ENCODE measurements around the gene CDKN2B.

The CDKN2B gene

DNA sequence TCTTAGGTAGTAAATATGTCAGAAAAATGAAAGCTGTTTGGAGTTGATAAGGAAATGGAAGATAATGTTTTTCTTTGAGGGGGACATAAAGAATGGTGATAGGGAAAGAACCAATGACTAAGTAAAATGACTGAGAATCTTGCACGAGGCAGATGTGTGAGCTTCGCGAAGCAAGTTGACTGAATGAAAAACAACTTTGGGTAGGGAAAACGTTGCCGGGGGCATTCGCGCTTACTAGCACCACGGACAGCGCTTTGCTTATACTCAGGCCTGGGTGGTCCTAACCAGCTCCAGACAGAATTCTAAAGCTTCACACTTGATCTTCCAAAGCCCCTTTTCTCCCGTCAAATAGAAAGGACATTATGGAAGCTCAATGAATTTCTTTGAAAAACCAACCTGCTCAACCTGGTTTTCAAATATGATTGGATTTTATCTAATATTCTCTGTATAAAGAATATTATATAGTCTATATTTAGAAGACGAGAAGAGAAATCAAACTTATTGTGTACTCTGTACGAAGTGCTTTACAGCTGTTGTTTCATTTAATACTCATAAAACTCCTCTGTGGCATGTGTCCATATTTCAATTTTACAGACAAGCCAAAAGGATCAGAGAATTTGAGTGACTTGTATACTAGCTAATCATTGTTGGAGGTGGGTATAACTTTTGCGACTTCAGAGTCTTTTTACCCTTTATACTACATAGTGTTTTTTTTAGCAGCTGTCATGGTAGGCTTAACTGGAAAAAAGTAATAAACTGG lies 1.9 kb upstream of the CDKN2B start:
- TF ChIP-seq TAF1 (IDR thresholded peaks at IDR 0.05; ENCODE audit: low read depth): no peak
- TF ChIP-seq, protein P1, sequence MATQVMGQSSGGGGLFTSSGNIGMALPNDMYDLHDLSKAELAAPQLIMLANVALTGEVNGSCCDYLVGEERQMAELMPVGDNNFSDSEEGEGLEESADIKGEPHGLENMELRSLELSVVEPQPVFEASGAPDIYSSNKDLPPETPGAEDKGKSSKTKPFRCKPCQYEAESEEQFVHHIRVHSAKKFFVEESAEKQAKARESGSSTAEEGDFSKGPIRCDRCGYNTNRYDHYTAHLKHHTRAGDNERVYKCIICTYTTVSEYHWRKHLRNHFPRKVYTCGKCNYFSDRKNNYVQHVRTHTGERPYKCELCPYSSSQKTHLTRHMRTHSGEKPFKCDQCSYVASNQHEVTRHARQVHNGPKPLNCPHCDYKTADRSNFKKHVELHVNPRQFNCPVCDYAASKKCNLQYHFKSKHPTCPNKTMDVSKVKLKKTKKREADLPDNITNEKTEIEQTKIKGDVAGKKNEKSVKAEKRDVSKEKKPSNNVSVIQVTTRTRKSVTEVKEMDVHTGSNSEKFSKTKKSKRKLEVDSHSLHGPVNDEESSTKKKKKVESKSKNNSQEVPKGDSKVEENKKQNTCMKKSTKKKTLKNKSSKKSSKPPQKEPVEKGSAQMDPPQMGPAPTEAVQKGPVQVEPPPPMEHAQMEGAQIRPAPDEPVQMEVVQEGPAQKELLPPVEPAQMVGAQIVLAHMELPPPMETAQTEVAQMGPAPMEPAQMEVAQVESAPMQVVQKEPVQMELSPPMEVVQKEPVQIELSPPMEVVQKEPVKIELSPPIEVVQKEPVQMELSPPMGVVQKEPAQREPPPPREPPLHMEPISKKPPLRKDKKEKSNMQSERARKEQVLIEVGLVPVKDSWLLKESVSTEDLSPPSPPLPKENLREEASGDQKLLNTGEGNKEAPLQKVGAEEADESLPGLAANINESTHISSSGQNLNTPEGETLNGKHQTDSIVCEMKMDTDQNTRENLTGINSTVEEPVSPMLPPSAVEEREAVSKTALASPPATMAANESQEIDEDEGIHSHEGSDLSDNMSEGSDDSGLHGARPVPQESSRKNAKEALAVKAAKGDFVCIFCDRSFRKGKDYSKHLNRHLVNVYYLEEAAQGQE (IDR thresholded peaks at IDR 0.05; ENCODE audit: low read depth): peak; percentile 88
- TF ChIP-seq EP300 (IDR thresholded peaks at IDR 0.05; ENCODE audit: borderline replicate concordance): no peak
- no peak for TF ChIP-seq TEAD4 (IDR thresholded peaks at IDR 0.05)
- TF ChIP-seq, protein P2, sequence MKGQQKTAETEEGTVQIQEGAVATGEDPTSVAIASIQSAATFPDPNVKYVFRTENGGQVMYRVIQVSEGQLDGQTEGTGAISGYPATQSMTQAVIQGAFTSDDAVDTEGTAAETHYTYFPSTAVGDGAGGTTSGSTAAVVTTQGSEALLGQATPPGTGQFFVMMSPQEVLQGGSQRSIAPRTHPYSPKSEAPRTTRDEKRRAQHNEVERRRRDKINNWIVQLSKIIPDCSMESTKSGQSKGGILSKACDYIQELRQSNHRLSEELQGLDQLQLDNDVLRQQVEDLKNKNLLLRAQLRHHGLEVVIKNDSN (IDR thresholded peaks at IDR 0.05): no peak
- TF ChIP-seq, protein P3, sequence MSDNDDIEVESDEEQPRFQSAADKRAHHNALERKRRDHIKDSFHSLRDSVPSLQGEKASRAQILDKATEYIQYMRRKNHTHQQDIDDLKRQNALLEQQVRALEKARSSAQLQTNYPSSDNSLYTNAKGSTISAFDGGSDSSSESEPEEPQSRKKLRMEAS (IDR thresholded peaks at IDR 0.05): no peak
- TF ChIP-seq RAD21 (IDR thresholded peaks at IDR 0.05; ENCODE audit: low read depth): no peak
- TF ChIP-seq EGR1 (IDR thresholded peaks at IDR 0.05): no peak

DNA sequence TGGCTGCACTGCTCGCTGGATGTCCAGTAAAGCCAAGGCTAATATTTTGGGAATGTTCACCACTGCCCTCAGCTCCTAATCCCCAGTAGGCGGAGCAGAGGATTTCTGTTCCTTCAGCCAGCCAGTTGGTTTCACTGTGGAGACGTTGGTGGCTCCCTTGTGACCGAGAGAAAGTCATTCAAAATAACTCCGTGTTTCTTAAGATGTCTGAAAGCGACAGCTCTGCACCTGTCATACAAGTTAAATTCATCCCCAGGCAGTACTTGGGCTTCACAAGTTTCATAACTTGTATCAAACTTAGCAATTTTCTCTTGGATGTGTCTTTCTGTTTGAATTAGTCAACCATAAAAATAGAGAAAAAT lies 382 bp upstream of the CDKN2B start:
- no peak; the same call in 1 of the 2 replicates for TF ChIP-seq TEAD4 (IDR thresholded peaks at IDR 0.05)
- TF ChIP-seq ZBTB7A (IDR thresholded peaks at IDR 0.05; ENCODE audit: low read depth): no peak
- TF ChIP-seq FOXM1 (IDR thresholded peaks at IDR 0.05; ENCODE audit: borderline replicate concordance, low read depth): no peak
- TF ChIP-seq RAD21 (IDR thresholded peaks at IDR 0.05; ENCODE audit: low read depth): peak; percentile 26; the same call in 1 of the 2 replicates
- 0 out of 2 replicates have a peak, but pooled peaks have one; percentile 1 for TF ChIP-seq EP300 (IDR thresholded peaks at IDR 0.05; ENCODE audit: borderline replicate concordance)
- no peak for TF ChIP-seq YY1 (IDR thresholded peaks at IDR 0.05; ENCODE audit: low read depth)
- no peak for TF ChIP-seq NFIC (IDR thresholded peaks at IDR 0.05)
- TF ChIP-seq, protein P3 (IDR thresholded peaks at IDR 0.05): no peak
- TF ChIP-seq TCF12 (IDR thresholded peaks at IDR 0.05; ENCODE audit: low read depth): no peak
- TF ChIP-seq, protein P1 (IDR thresholded peaks at IDR 0.05; ENCODE audit: low read depth): no peak
- TF ChIP-seq, protein P2 (IDR thresholded peaks at IDR 0.05): no peak

DNA sequence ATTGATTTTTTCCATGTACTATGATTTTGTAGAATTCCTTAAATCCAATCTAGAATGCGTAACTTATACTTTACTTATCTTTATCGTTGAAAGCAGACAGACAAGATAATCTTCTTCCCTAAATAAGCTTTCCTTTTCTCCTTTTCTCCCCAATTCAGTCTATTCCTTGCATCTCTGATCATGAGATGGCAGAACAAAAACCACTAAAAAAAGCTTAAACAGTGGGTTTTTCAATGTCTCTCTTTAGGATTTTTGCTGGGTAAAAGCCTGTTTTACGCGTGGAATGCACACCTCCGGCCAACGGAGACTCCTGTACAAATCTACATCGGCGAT lies 755 bp downstream of the CDKN2B start:
- TF ChIP-seq FOXM1 (IDR thresholded peaks at IDR 0.05; ENCODE audit: borderline replicate concordance, low read depth): no peak
- no peak for TF ChIP-seq EP300 (IDR thresholded peaks at IDR 0.05; ENCODE audit: borderline replicate concordance)
- TF ChIP-seq, protein P2 (IDR thresholded peaks at IDR 0.05): no peak
- no peak for TF ChIP-seq NFIC (IDR thresholded peaks at IDR 0.05)
- TF ChIP-seq EGR1 (IDR thresholded peaks at IDR 0.05): no peak
- no peak for TF ChIP-seq CREB1 (IDR thresholded peaks at IDR 0.05; ENCODE audit: low read depth)
- TF ChIP-seq, protein P1 (IDR thresholded peaks at IDR 0.05; ENCODE audit: low read depth): no peak
- no peak for TF ChIP-seq TCF12 (IDR thresholded peaks at IDR 0.05; ENCODE audit: low read depth)
- TF ChIP-seq RAD21 (IDR thresholded peaks at IDR 0.05; ENCODE audit: low read depth): no peak
- TF ChIP-seq, protein P3 (IDR thresholded peaks at IDR 0.05): no peak
- no peak for TF ChIP-seq ZBTB7A (IDR thresholded peaks at IDR 0.05; ENCODE audit: low read depth)
- no peak for TF ChIP-seq YY1 (IDR thresholded peaks at IDR 0.05; ENCODE audit: low read depth)
- no peak for TF ChIP-seq TAF1 (IDR thresholded peaks at IDR 0.05; ENCODE audit: low read depth)
- TF ChIP-seq TEAD4 (IDR thresholded peaks at IDR 0.05): no peak
- no peak for TF ChIP-seq CEBPB (IDR thresholded peaks at IDR 0.05)
